A673 (cell line): ENCODE data around the gene ZNF439.

Source experiments
- CTCF ChIP-seq: fragments of 300-800, 200-600 bp; sonication (generic); conservative IDR thresholded peaks from 2 replicates; pipeline ENCODE4 v1.5.1; 2017; ENCODE audit warnings: low read depth, mild to moderate bottlenecking, antibody characterized with exemption, low read length, moderate library complexity, mixed read lengths
- EZH2 ChIP-seq: fragments of 200-600 bp; sonication (generic); IDR thresholded peaks from 2 replicates; pipeline ENCODE4 v1.6.1; 2017; ENCODE audit warnings: borderline replicate concordance, low read depth, mild to moderate bottlenecking, mixed read lengths, antibody characterized with exemption, low read length; ENCODE audit not compliant: poor library complexity, severe bottlenecking

GRCh38 chr19:11814700-11815035 is 33.9 kb upstream of the ZNF439 start:
- TF ChIP-seq CTCF (no peak), EZH2 (no peak)
